ENCODE results near the gene ALDH4A1.

DNA sequence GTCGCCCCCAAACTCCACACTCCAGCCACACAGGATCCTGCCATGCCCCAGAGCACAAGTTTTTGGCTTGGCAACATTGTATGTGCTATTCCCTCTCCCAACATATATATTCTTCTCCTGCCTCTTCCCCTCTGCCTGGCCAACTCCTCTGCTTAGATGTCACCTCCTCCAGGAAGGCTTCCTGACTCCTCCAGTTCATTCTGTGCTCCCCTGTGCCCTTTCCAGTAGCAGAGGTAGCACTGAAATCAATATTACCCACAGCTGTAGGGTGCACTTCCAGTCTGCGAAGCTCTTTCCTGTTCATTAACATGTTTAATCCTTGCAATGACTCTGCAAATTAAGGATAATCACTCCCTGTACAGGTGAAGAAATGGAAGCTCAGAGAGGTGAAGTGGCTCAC lies 21.2 kb downstream of the ALDH4A1 start:
- TF ChIP-seq, protein P1, sequence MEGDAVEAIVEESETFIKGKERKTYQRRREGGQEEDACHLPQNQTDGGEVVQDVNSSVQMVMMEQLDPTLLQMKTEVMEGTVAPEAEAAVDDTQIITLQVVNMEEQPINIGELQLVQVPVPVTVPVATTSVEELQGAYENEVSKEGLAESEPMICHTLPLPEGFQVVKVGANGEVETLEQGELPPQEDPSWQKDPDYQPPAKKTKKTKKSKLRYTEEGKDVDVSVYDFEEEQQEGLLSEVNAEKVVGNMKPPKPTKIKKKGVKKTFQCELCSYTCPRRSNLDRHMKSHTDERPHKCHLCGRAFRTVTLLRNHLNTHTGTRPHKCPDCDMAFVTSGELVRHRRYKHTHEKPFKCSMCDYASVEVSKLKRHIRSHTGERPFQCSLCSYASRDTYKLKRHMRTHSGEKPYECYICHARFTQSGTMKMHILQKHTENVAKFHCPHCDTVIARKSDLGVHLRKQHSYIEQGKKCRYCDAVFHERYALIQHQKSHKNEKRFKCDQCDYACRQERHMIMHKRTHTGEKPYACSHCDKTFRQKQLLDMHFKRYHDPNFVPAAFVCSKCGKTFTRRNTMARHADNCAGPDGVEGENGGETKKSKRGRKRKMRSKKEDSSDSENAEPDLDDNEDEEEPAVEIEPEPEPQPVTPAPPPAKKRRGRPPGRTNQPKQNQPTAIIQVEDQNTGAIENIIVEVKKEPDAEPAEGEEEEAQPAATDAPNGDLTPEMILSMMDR (IDR thresholded peaks at IDR 0.05; ENCODE audit: insufficient read depth, low read depth, low read length) = no peak
- TF ChIP-seq EZH2 (IDR thresholded peaks at IDR 0.05; ENCODE audit: insufficient read depth, low read length) = no peak

Measured in astrocyte (in vitro differentiated cells and primary cell).